H9 (cell line): ENCODE results near the gene DIS3. TPM values are rescaled to one million over a fixed set of nuclear protein-coding genes. Genes with fewer than 3 reads are reported as not detected.
A peak's percentile ranks its signal among the peaks of the same experiment; 100 is the strongest.

ENCODE experiments used
- DNase-seq: peaks from one replicate; pipeline ENCODE4 v3.0.0-alpha.2; 2017
- H2AFZ ChIP-seq: one replicate; pipeline ENCODE4 v1.6.1; 2013; ENCODE audit warnings: mild to moderate bottlenecking, low read length, control low read depth, moderate library complexity
- H2AK5ac ChIP-seq: 2 replicates; pipeline ENCODE4 v1.6.1; 2013; ENCODE audit warnings: low read length, control low read depth, mixed read lengths; ENCODE audit not compliant: insufficient read length
- H2BK120ac ChIP-seq: one replicate; pipeline ENCODE4 v1.6.1; 2013; ENCODE audit warnings: low read depth, mild to moderate bottlenecking, low read length, control low read depth, inconsistent platforms; ENCODE audit not compliant: poor library complexity, severe bottlenecking
- H2BK12ac ChIP-seq: 2 replicates; pipeline ENCODE4 v1.6.1; 2013; ENCODE audit warnings: low read length, control low read depth, mixed read lengths, low read depth; ENCODE audit not compliant: insufficient read length
- H2BK15ac ChIP-seq: 2 replicates; pipeline ENCODE4 v1.6.1; 2013; ENCODE audit warnings: low read depth, low read length, control low read depth
- H2BK20ac ChIP-seq: one replicate; pipeline ENCODE4 v1.6.1; 2013; ENCODE audit warnings: low read depth, mild to moderate bottlenecking, low read length, control low read depth, inconsistent platforms; ENCODE audit not compliant: poor library complexity, severe bottlenecking
- H2BK5ac ChIP-seq: 2 replicates; pipeline ENCODE4 v1.6.1; 2013; ENCODE audit warnings: low read length, control low read depth, mixed read lengths; ENCODE audit not compliant: insufficient read length
- H3K14ac ChIP-seq: 2 replicates; pipeline ENCODE4 v1.6.1; 2013; ENCODE audit warnings: low read length, control low read depth; ENCODE audit not compliant: insufficient read depth
- H3K18ac ChIP-seq: 2 replicates; pipeline ENCODE4 v1.6.1; 2013; ENCODE audit warnings: low read depth, mild to moderate bottlenecking, mixed read lengths, low read length, control low read depth; ENCODE audit not compliant: insufficient read length
- H3K23ac ChIP-seq: 2 replicates; pipeline ENCODE4 v1.6.1; 2013; ENCODE audit warnings: low read length, control low read depth, mixed read lengths, low read depth; ENCODE audit not compliant: insufficient read length
- H3K23me2 ChIP-seq: 2 replicates; pipeline ENCODE4 v1.6.1; 2013; ENCODE audit warnings: low read depth, mild to moderate bottlenecking, mixed read lengths, low read length, control low read depth; ENCODE audit not compliant: insufficient read length, poor library complexity, severe bottlenecking
- H3K27ac ChIP-seq: 2 replicates; pipeline ENCODE4 v1.5.1; 2013; ENCODE audit warnings: low read length, control low read depth, mixed read lengths, low read depth; ENCODE audit not compliant: insufficient read length
- H3K27me3 ChIP-seq: 2 replicates; pipeline ENCODE4 v1.6.1; 2013; ENCODE audit warnings: low read length, control low read depth, inconsistent platforms; ENCODE audit not compliant: insufficient read depth
- H3K4ac ChIP-seq: 2 replicates; pipeline ENCODE4 v1.6.1; 2013; ENCODE audit warnings: low read depth, mild to moderate bottlenecking, control low read depth, inconsistent platforms, low read length, moderate library complexity
- H3K4me1 ChIP-seq: 2 replicates; pipeline ENCODE4 v1.6.1; 2013; ENCODE audit warnings: low read length, control low read depth, inconsistent platforms; ENCODE audit not compliant: insufficient read depth
- H3K4me2 ChIP-seq: 2 replicates; pipeline ENCODE4 v1.6.1; 2013; ENCODE audit warnings: low read length, control low read depth, mixed read lengths; ENCODE audit not compliant: insufficient read length, insufficient read depth
- H3K56ac ChIP-seq: 2 replicates; pipeline ENCODE4 v1.6.1; 2013; ENCODE audit warnings: low read depth, mild to moderate bottlenecking, mixed read lengths, low read length, control low read depth; ENCODE audit not compliant: insufficient read length
- H3K79me1 ChIP-seq: 2 replicates; pipeline ENCODE4 v1.6.1; 2013; ENCODE audit warnings: low read depth, mild to moderate bottlenecking, moderate library complexity, low read length, control low read depth, inconsistent platforms; ENCODE audit not compliant: insufficient read depth, poor library complexity, severe bottlenecking
- H3K79me2 ChIP-seq: 2 replicates; pipeline ENCODE4 v1.6.1; 2013; ENCODE audit warnings: low read length, control low read depth, inconsistent platforms; ENCODE audit not compliant: insufficient read depth
- H3K9ac ChIP-seq: 2 replicates; pipeline ENCODE4 v1.6.1; 2013; ENCODE audit warnings: low read length, control low read depth, mixed read lengths; ENCODE audit not compliant: insufficient read length; ENCODE audit errors: extremely low read depth
- H3K9me3 ChIP-seq: one replicate; pipeline ENCODE4 v1.6.1; 2013; ENCODE audit warnings: low read depth, low read length, inconsistent platforms; ENCODE audit not compliant: control insufficient read depth
- H3T11ph ChIP-seq: one replicate; pipeline ENCODE4 v1.6.1; 2013; ENCODE audit warnings: mild to moderate bottlenecking, low read length, control low read depth, inconsistent platforms
- H4K20me1 ChIP-seq: one replicate; pipeline ENCODE4 v1.6.1; 2013; ENCODE audit not compliant: control insufficient read depth, insufficient read length, insufficient read depth
- H4K5ac ChIP-seq: 2 replicates; pipeline ENCODE4 v1.6.1; 2013; ENCODE audit warnings: low read depth, mild to moderate bottlenecking, mixed read lengths, low read length, control low read depth; ENCODE audit not compliant: insufficient read length
- H4K8ac ChIP-seq: replicated peaks from 2 replicates; pipeline ENCODE4 v1.6.1; 2013; ENCODE audit warnings: low read length, control low read depth, mixed read lengths, low read depth; ENCODE audit not compliant: insufficient read length
- H4K91ac ChIP-seq: 2 replicates; pipeline ENCODE4 v1.6.1; 2013; ENCODE audit warnings: low read depth, mild to moderate bottlenecking, moderate library complexity, mixed read lengths, low read length, control low read depth; ENCODE audit not compliant: insufficient read length
- H3K27ac Mint-ChIP-seq, 3 experiments: 2 replicates in 2 of 3; 3 replicates in 1 of 3; pipeline ENCODE4 v1.8.0; 2020 to 2021; ENCODE audit warnings: mixed read lengths in 3 of 3, mild to moderate bottlenecking in 1 of 3, moderate library complexity in 1 of 3
- H3K27me3 Mint-ChIP-seq: 2 replicates; pipeline ENCODE4 v1.8.0; 2021; ENCODE audit warnings: low read depth, mild to moderate bottlenecking, moderate library complexity, mixed read lengths
- H3K36me3 Mint-ChIP-seq, 3 experiments: 2 replicates in 2 of 3; 3 replicates in 1 of 3; pipeline ENCODE4 v1.8.0; 2020 to 2021; ENCODE audit warnings: low read depth in 3 of 3, mixed read lengths in 3 of 3; ENCODE audit not compliant: insufficient read depth in 1 of 3
- H3K4me1 Mint-ChIP-seq, 2 experiments: 2 replicates each; pipeline ENCODE4 v1.8.0; 2020; ENCODE audit warnings: mixed read lengths in 2 of 2
- H3K4me3 Mint-ChIP-seq, 2 experiments: 2 replicates in 1 of 2; 3 replicates in 1 of 2; pipeline ENCODE4 v1.8.0; 2020 to 2021; ENCODE audit warnings: mild to moderate bottlenecking in 2 of 2, mixed read lengths in 2 of 2, moderate library complexity in 1 of 2
- H3K9me3 Mint-ChIP-seq, 2 experiments: 2 replicates in 1 of 2; 3 replicates in 1 of 2; pipeline ENCODE4 v1.8.0; 2020; ENCODE audit warnings: mild to moderate bottlenecking in 2 of 2, mixed read lengths in 2 of 2, moderate library complexity in 1 of 2
- CTCF ChIP-seq: fragments of 200-600 bp; sonication (generic); conservative IDR thresholded peaks from 3 replicates; pipeline ENCODE4 v1.8.0; 2021; ENCODE audit warnings: antibody characterized with exemption, mild to moderate bottlenecking
- WGBS: extraction: QIAGEN DNeasy Blood & Tissue Kit; methylation state at CpG from one replicate; pipeline ENCODE4 v1.1.7; 2013; ENCODE audit warnings: missing lambda C conversion rate, low lambda C conversion rate, mixed read lengths; ENCODE audit not compliant: insufficient read length; ENCODE audit errors: extremely low coverage; 5-methylcytosine and 5-hydroxymethylcytosine counted together
- long read RNA-seq: library from polyadenylated mRNA; unstranded; transcript quantifications from one replicate; pipeline ENCODE4 v2.0.0, GENCODE V29; 2020
- total RNA-seq: library from RNA; stranded (reverse); gene quantifications from 2 replicates; pipeline ENCODE4 v1.2.1, GENCODE V29; 2021

Gene DIS3
- total RNA-seq, result 47.3 and 48.1 TPM in 2 replicates
- long read RNA-seq, full-length matches to known transcripts, result 213 of 258 reads
- long read RNA-seq, partial matches to known transcripts, result 34 of 258 reads
- long read RNA-seq, other reads (novel, unspliced or antisense), result 11 of 258 reads

GRCh38 chr13:72781451-72782439, at the start of gene DIS3, which contains the start of gene PIBF1:
DIS3 (minus strand) TSS chr13:72781900; CDS start chr13:72781832, 68 bp downstream.
PIBF1 (plus strand) TSS chr13:72782133; CDS start chr13:72783470, 1,337 bp downstream.
- peak within 1 kb of the TSS; percentile 74 for H3K18ac ChIP-seq
- peaks cover 10% of the 10 kb centered on the region; the same call in 1 of the 2 replicates for H3K79me2 ChIP-seq
- no peaks in the 10 kb centered on the region for H3K27me3 ChIP-seq
- no peak within 1 kb of the TSS for H2BK5ac ChIP-seq
- no peak within 1 kb of the TSS for H3T11ph ChIP-seq
- H2BK120ac ChIP-seq, result no peak within 1 kb of the TSS
- no peak within 1 kb of the TSS for H4K5ac ChIP-seq
- peaks cover 2% of the 10 kb centered on the region for H3K79me1 ChIP-seq
- no peaks in the 10 kb centered on the region for H4K20me1 ChIP-seq
- H2BK12ac ChIP-seq, result no peak within 1 kb of the TSS
- peaks cover 9% of the 10 kb centered on the region for H3K23me2 ChIP-seq
- H3K4ac ChIP-seq, result no peak within 1 kb of the TSS
- Mint-ChIP-seq H3K36me3 (peaks cover 5 to 40% (median 32%) of the 10 kb centered on the region in 3 experiments), H3K4me3 (peak within 1 kb of the TSS; percentile 99), H3K4me1 (peaks cover 14 to 17% of the 10 kb centered on the region in 2 experiments), H3K27ac (peak within 1 kb of the TSS; percentile 99 to 100 (median 99)), H3K27me3 (no peaks in the 10 kb centered on the region), H3K9me3 (no peaks in the 10 kb centered on the region)
- H3K9ac ChIP-seq, result peak within 1 kb of the TSS; percentile 69
- no peak within 1 kb of the TSS for H4K91ac ChIP-seq
- H2BK15ac ChIP-seq, result no peak within 1 kb of the TSS
- peak within 1 kb of the TSS; percentile 70 for H3K4me2 ChIP-seq
- H3K4me1 ChIP-seq, result no peaks in the 10 kb centered on the region
- no peak within 1 kb of the TSS for H2BK20ac ChIP-seq
- peak within 1 kb of the TSS; percentile 51 for H2AFZ ChIP-seq
- H3K14ac ChIP-seq, result peak within 1 kb of the TSS; percentile 62
- H3K56ac ChIP-seq, result no peak within 1 kb of the TSS
- no peaks in the 10 kb centered on the region for H3K9me3 ChIP-seq
- H2AK5ac ChIP-seq, result no peak within 1 kb of the TSS
- TF ChIP-seq CTCF, result no peak
- H3K23ac ChIP-seq, result no peak within 1 kb of the TSS
- no peak within 1 kb of the TSS for H3K27ac ChIP-seq
- DNase-seq, result peak; percentile 99
- no CpG with 5 or more reads among the region's 81 CpGs for WGBS
- H4K8ac ChIP-seq, result no peak within 1 kb of the TSS
